Glutamatergic neuron (in vitro differentiated cells): Measurements from ENCODE around the gene PLCB4. TPM values are rescaled to one million over a fixed set of nuclear protein-coding genes. Genes with fewer than 3 reads are reported as not detected.

Source experiments
- DNase-seq: peaks from one replicate; pipeline ENCODE4 v3.0.0; 2022
- H3K27ac Mint-ChIP-seq: one replicate; pipeline ENCODE4 v1.8.0; 2020; ENCODE audit warnings: mild to moderate bottlenecking, mixed read lengths, inconsistent platforms; ENCODE audit not compliant: unreplicated experiment
- H3K27me3 Mint-ChIP-seq: one replicate; pipeline ENCODE4 v1.8.0; 2020; ENCODE audit warnings: mild to moderate bottlenecking, moderate library complexity, mixed read lengths, inconsistent platforms; ENCODE audit not compliant: unreplicated experiment
- H3K36me3 Mint-ChIP-seq: one replicate; pipeline ENCODE4 v1.8.0; 2020; ENCODE audit warnings: mild to moderate bottlenecking, mixed read lengths, inconsistent platforms; ENCODE audit not compliant: unreplicated experiment
- H3K4me1 Mint-ChIP-seq: one replicate; pipeline ENCODE4 v1.8.0; 2020; ENCODE audit warnings: mild to moderate bottlenecking, low read depth, mixed read lengths, inconsistent platforms; ENCODE audit not compliant: unreplicated experiment
- H3K4me3 Mint-ChIP-seq: one replicate; pipeline ENCODE4 v1.8.0; 2020; ENCODE audit warnings: mild to moderate bottlenecking, mixed read lengths, inconsistent platforms; ENCODE audit not compliant: unreplicated experiment
- H3K9me3 Mint-ChIP-seq: one replicate; pipeline ENCODE4 v1.8.0; 2020; ENCODE audit warnings: mild to moderate bottlenecking, moderate library complexity, mixed read lengths, inconsistent platforms; ENCODE audit not compliant: unreplicated experiment
- total RNA-seq: library from RNA; stranded (reverse); fragmentation: NEBNext Ultra II Directional; extraction: Animal tissue kit (Norgen Biotek cat#: 25700); gene quantifications from one replicate; pipeline ENCODE4 v1.2.1, GENCODE V29; 2021; ENCODE audit not compliant: unreplicated experiment
- TF ChIP-seq, protein P1 (sequence below): fragments of 200-600 bp; sonication (generic); IDR thresholded peaks from one replicate; pipeline ENCODE4 v1.5.0; 2021; ENCODE audit not compliant: partially characterized antibody, unreplicated experiment

The PLCB4 gene
- total RNA-seq, 1 donor from 2014 or later = 28.9 TPM

DNA sequence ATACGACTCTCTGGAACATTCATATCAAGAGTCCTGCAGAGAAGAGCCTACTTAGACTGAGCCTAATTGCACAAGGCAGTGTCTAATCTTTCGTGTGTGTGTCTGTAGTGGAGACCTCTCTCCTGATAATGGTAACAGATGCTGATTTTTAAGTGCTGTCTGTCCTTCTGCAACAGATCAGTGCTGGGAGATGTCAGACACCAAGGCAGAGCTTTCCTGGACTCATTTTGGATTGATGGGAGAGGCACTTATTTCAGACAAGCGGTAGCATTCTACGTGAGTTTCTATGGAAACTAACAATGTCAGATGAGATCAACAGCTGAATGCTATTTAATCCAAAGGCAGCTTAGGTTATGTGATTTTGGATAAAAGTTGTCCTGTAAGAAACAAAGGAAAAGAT, 167.6 kb downstream of the PLCB4 start:
- Mint-ChIP-seq H3K27ac (no peak overlapping the region), H3K4me3 (no peak overlapping the region), H3K27me3 (no peaks in the 10 kb centered on the region), H3K36me3 (no peaks in the 10 kb centered on the region), H3K9me3 (no peaks in the 10 kb centered on the region), H3K4me1 (no peaks in the 10 kb centered on the region)
- no peak for DNase-seq
- TF ChIP-seq, protein P1, sequence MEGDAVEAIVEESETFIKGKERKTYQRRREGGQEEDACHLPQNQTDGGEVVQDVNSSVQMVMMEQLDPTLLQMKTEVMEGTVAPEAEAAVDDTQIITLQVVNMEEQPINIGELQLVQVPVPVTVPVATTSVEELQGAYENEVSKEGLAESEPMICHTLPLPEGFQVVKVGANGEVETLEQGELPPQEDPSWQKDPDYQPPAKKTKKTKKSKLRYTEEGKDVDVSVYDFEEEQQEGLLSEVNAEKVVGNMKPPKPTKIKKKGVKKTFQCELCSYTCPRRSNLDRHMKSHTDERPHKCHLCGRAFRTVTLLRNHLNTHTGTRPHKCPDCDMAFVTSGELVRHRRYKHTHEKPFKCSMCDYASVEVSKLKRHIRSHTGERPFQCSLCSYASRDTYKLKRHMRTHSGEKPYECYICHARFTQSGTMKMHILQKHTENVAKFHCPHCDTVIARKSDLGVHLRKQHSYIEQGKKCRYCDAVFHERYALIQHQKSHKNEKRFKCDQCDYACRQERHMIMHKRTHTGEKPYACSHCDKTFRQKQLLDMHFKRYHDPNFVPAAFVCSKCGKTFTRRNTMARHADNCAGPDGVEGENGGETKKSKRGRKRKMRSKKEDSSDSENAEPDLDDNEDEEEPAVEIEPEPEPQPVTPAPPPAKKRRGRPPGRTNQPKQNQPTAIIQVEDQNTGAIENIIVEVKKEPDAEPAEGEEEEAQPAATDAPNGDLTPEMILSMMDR = no peak

DNA sequence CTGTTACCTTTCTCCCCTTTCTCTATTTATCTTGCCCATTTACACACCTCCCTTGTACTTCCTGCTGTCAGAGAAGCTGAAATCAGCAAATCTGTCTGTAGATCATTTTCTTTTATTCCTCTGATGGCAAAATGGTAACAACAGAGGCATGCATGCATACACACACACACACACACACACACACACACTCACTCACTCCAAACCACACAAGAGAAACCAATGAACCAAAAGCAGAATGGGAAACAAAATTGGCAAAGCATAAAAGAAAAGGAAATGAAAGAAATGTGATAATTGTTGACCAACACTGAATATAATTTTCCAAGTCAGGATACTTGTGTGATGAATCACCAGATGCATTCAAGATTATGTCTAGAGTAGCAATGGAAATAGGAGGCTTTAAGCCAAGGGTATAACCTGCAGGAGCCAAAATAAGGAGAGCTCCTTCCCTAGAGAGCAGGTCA, 172.4 kb downstream of the PLCB4 start:
- Mint-ChIP-seq H3K36me3 (no peaks in the 10 kb centered on the region), H3K9me3 (no peaks in the 10 kb centered on the region), H3K4me3 (no peak overlapping the region), H3K4me1 (no peaks in the 10 kb centered on the region), H3K27ac (no peak overlapping the region), H3K27me3 (no peaks in the 10 kb centered on the region)
- TF ChIP-seq, protein P1 = no peak
- no peak for DNase-seq

DNA sequence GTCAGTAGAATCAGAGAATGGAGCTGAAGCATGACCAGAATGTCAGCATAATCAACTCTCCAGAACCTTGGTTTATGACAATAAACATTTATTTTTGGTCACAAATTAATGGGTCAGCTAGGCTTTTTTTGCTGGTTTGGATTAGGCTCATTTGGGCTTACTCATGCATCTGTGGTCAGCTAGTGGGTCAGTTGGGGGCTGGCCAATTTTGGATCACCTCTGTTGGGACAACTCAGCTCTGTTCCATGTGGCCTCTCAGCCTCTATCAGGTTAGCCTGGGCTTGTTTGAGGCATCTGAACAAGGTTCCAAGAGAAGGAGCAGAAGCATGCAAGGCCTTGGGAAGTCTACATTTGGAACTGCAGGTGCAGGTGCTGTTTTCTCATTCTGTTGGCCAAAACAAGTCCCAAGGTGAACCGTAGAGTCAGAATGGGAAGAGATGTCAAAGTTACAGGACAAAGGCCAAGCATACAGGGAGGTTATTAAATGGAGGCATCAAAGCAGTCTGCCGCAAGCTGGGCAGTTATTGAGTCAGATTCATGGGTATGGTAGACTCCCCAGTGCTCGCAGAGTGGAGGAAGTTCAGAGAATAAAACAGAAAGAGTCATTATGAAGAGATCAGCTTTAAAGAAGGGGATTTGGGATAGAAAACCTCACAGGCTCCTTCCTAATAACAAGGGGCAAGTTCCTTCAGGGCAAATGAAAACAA, 173.0 kb downstream of the PLCB4 start:
- no peaks in the 10 kb centered on the region for H3K4me1 Mint-ChIP-seq
- H3K27ac Mint-ChIP-seq = no peak overlapping the region
- no peaks in the 10 kb centered on the region for H3K27me3 Mint-ChIP-seq

DNA sequence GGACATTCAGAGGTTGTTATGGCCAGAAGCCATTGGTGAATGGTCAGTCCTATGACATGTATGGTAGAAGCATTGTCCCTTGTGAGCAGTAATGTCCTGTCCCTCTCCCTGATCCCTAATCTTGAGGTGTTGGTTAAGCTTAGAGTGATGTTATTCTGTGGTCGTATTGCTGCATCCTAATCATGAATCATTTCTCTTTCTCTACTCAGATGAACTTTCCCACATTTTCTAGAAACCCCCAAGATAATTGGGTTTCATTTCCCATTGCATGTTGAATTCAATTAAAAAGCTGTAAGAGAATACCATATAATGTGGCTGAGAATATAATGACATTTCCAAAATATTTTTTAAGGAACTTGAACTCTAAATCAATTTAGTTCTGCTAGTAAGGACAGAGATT, 175.1 kb downstream of the PLCB4 start:
- Mint-ChIP-seq H3K4me3 (no peak overlapping the region), H3K36me3 (no peaks in the 10 kb centered on the region), H3K9me3 (no peaks in the 10 kb centered on the region), H3K27ac (no peak overlapping the region), H3K4me1 (no peaks in the 10 kb centered on the region), H3K27me3 (no peaks in the 10 kb centered on the region)
- TF ChIP-seq, protein P1 = no peak
- DNase-seq = no peak

More for the DNA sequence above, 173.0 kb downstream of the PLCB4 start:
- TF ChIP-seq, protein P1 = no peak
- Mint-ChIP-seq H3K4me3 (no peak overlapping the region), H3K36me3 (no peaks in the 10 kb centered on the region), H3K9me3 (no peaks in the 10 kb centered on the region)
- DNase-seq = no peak

DNA sequence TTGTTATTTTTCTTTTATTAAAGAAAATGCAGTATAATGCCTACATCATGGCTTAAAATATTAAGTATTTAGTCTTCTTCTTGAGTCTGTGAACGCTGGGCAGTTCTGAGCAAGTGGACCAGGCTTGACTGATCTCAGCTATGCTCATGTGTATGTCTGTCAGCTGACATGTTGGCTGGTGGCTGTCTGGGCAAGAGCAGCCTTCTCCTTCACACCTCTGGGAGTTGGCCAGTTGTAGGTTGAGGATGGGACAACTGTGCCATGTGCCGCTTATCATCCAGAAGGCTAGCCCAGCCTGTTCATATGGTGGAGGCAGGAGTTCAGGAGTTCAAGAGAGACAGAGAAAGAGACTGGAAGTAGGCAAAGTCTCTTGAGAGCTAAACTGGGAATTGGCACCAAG, 175.9 kb downstream of the PLCB4 start:
- no peaks in the 10 kb centered on the region for H3K4me1 Mint-ChIP-seq
- TF ChIP-seq, protein P1 = no peak
- no peak overlapping the region for H3K4me3 Mint-ChIP-seq
- no peaks in the 10 kb centered on the region for H3K36me3 Mint-ChIP-seq
- no peaks in the 10 kb centered on the region for H3K9me3 Mint-ChIP-seq
- no peak for DNase-seq
- no peaks in the 10 kb centered on the region for H3K27me3 Mint-ChIP-seq
- no peak overlapping the region for H3K27ac Mint-ChIP-seq
